SH-SY5Y (cell line): ENCODE data around the gene NMRK1.

Source experiments
- GATA2 ChIP-seq: IDR thresholded peaks from 2 replicates; pipeline ENCODE4 v1.6.1; 2011; ENCODE audit warnings: mild to moderate bottlenecking, low read depth, low read length
- GATA3 ChIP-seq: IDR thresholded peaks from 2 replicates; pipeline ENCODE4 v1.6.1; 2011; ENCODE audit warnings: low read depth, mild to moderate bottlenecking, low read length, moderate library complexity

Gene NMRK1

DNA sequence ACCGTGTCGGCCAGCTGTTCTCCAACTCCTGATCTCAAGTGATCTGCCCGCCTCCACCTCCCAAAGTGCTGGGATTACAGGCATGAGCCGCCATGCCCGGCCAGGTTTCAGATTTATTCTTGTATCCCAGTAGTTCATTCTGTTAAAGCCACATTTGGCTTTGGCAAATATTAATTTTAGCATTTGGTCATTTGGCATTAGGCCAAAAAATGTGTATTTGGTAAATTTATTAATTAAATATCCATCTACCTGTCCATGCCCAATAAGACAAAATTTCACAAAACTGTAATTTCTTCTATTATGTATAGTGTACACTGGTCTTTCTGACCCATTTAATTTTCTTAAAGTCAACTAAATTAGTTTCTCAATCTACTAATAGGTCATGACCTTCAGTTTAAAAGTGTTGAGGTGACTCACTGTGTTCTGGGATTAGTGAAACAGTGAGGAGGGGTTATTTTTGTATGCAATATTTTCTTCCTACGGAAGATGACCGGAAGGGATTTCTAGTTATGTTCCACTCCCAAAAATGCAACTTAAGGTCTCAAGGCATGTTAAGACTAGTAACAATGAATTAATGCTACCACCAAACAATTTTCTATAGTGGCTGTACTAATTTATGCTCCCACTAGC is 21.4 kb upstream of the NMRK1 start:
- TF ChIP-seq GATA3 (no peak), GATA2 (no peak)

DNA sequence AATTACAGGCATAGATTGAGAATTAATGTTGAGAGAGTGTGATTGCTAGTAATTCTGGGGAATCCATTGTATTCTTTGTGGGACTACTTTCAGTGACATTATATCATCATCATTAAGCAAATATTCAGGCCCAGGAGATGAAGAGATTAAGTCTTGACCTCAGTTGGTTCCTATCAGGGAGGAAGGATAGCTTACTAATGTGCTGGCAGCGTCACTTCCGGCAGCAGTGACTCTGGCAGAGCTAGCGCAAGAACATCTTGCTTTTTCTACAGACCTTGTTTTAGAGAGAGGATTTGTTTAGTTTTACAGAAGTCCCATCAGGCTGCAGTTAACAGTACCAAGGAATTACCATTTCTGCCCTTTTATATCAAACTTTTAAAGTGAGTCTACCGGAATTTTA is 20.6 kb upstream of the NMRK1 start:
- TF ChIP-seq GATA2 (no peak), GATA3 (no peak)

DNA sequence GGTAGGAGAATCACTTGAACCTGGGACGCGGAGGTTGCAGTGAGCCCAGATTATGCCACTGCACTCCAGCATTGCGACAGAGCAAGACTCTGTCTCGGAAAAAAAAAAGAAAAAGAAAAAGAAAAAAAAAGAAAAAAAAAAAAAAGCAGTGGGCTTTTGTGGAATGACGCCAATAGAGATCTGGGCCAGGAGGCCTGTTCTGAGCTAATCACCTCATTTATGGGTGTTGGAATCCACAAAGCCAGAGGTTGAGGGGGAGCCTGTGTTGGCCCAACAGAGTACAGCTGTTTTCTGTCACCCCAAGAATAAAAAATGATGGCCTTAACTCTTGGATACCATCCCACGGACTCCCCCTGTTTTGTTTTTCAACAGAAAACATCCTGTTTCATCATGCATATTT is 18.9 kb upstream of the NMRK1 start:
- TF ChIP-seq GATA2: no peak
- TF ChIP-seq GATA3: no peak

DNA sequence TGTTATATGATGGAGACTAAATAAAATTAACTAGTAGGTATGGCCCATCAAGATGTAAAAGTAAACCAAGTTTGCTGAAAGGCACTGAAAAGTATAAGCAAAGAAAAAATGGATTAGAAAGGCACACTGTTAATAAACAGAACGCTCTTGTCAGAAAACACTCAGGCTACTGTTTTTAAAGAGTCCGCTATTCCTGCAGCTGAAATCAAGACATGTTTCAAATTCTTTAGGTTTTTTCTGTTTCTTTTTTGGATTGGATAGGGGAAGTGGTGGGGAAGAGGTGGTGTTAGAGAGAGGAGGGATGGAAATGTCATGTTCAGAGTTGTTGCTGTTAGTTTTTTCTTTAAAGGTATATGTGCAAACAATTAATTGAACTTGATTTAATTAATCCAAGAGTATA is 17.9 kb upstream of the NMRK1 start:
- no peak for TF ChIP-seq GATA2
- no peak for TF ChIP-seq GATA3

DNA sequence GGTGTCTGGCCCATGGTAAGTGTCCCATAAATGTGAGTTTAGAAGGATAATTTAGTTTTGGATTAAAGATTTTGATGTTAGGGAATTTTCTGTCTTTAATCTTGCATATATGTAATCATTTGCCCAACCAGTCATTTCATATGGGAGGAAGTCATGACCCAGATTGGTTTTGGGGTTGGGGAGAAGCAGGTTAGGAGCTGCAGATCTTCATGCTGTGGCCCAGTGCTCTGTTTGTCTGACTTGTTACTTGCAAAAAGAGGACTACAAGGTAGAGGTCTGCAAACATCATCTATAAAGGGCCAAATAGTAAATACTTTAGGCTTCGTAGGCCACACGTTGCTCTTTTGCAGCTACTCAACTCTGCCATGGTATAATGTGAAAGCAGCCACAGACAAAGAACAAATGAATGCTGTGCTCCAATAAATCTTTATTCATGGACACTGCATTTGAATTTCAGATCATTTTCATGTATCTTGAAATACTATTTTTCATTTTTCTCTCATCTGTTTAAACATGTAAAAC is 17.1 kb upstream of the NMRK1 start:
- TF ChIP-seq GATA3: no peak

DNA sequence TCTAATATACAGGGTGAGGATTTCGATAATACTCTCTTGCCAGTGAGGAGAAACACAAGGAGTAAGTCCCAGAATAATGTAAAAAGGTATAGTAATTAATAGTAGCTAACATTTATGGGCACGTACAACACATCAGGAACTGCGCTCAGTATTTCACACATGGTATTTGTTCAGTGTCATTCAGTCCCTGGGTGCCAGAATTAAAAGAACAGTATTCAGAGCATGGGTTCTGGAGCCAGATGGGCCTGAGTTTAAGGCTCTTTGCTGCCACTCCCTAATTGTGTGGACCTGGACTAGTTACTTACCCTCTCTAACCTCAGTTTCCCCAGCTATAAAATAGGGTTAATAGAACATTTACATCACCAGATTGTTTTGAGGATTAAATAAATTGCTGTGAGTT is 16.7 kb upstream of the NMRK1 start:
- TF ChIP-seq GATA2 (no peak), GATA3 (no peak)

DNA sequence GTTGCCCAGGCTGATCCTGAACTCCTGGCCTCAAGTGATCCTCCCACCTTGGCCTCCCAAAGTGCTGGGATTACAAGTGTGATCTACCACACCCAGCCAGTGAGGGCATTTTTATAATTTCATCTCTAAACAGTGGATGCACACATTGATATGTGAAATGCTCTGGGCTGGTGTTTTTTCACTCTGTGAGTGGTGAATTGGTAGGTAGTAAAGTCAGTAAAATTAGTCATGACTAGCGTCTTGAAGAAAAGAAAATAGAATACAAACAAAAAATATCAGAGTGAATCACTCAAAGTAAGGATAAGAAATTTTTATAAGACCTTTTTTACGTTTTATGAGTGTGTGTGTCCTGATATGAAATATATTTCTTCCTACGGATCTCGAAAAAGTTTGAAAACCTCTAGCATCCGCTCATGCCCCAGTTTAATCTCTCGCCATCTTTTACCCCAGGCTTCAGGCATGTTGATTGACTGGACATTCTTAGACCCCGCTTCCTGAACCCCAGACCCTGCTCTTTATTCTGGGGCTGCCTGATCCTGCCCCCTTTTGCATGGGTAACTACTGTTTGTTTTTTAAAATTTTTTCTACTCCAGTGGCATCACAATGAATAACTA is 14.3 kb upstream of the NMRK1 start:
- TF ChIP-seq GATA2 (no peak), GATA3 (no peak)

DNA sequence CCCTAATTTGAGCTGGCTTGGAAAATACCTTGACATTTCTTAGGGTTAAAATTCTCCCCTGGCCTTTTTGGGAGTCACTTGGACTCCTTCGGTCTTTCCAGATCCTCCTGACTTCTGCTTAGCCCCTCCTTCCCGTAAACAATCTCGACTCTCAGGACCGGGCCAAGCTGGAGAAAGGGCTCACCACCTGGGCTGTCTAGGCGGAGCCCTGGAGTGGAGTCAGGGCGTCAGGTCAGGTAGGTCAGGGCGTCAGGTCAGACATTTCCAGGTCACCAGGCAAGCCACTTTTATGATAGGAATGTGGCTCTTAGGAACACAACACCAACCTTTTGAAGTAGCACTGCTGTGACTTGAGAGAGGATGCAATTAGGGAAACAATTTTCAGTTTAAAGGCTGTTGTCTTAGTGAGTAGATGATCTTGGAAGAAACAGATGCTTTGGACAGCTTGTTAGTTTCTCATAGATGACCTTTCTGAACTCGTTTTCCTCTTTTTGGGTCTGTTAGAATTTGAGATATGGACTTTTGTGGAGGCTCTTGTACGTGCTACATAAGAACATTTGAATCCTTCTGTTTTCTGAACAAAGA is 13.1 kb upstream of the NMRK1 start:
- TF ChIP-seq GATA2: no peak

DNA sequence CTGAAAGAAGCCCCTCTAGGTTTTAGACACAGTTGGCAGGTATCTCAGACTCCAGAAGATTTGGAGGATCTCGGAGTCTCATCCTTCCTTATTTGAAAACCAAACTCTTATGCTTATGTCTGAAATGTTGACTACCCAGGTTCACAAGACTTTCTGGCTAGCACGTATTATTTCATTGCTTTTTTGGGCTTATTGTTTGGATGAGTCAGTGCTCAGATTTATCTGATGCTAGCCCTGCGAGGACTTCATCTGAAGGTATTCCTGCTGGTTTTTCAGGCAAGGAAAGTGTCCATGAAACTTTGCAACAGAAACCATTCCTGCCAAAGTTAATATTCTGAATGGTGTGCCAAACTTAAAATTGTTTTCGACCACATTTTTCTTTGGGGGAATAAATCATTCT is 8.8 kb upstream of the NMRK1 start:
- TF ChIP-seq GATA3 (no peak), GATA2 (no peak)

DNA sequence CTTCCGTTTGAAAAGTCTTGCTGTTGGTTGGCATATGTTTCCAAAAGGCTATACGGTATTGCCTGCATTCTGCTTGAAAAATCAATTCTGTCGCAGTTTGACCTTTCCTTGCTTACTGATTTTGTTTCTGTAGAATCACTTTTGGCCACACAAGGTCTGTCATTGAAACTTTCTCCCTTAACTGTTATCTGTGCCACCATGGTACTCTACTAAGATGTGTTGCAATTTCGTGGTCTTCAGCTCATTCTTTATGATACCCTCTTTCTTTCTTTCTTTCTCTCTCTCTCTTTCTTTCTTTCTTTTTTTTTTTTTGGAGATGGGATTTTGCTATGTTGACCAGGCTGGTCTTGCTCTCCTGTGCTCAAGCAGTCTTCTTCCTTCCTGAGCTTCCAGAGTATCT is 4.8 kb upstream of the NMRK1 start:
- no peak for TF ChIP-seq GATA2
- no peak for TF ChIP-seq GATA3

DNA sequence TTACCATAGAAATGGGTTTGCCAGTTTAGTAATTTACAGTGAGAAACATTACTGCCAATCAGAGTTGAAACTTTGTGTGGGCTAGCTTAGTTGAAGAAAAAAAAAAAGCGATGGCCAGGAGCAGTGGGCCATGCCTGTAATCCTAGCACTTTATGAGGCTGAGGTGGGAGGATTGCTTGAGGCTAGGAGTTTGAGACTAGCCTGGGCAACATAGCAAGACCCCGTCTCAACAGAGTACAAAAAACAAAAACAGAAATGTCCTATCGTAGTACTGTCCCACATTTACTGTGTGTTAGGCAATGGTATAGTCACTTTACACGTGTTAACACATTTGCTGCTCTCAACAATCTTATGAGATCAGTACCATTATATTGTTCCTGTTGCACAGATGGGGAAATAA is 2.6 kb upstream of the NMRK1 start:
- TF ChIP-seq GATA2 (no peak), GATA3 (no peak)

DNA sequence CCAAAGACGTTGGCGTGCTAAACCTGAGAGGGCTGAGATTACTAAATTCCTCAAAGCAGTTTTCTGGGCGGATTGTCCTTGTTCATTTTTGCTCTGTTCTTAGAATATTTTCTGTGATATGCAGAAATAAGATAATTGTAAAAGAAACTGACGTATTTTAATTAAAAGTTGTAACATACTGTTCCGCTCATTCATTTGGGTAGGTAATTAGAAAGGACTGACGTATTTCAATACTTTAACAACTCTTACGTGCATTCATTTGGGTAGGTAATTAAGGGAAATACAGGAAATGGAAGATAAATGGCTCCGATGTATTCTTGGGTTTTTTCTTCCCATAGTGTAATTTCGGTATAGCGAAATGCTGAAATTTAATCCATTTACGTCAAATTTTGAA is 1.4 kb upstream of the NMRK1 start:
- TF ChIP-seq GATA2 (no peak), GATA3 (no peak)

DNA sequence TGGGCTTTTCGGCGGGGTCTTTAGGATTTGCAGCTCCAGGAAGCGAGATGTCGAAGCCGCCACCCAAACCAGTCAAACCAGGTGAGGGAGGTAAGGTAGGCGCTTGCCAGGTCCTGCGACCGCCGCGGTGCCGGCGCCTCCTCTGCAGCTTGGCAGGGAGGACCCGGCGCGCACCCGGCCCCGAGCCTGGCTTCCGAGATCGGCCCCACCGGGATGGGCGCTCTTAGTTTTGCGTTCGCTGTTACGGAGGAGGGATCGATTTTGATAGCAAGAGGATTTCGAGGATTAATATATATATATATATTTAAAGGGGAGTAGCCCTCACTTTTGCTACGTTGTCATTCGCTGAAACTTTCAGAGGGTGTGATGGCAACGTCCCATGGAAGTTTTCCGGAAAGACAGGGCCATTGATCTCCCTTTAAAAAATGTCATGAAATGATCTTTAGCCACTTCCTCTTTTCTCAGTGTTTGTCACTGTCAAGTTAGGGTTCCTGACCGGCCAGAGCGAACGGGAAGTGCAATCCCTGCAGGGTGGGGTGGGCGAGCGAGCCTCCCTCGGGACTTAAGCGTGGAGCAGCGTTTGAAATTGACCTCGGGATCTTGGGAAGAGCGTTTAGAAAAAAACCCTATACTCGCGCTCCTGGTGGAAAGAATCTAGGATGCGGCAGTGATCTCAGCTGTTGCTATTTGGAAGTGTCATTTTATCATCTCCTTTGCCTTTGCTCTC is 854 bp upstream of the NMRK1 start:
- TF ChIP-seq GATA3 (no peak), GATA2 (no peak)

DNA sequence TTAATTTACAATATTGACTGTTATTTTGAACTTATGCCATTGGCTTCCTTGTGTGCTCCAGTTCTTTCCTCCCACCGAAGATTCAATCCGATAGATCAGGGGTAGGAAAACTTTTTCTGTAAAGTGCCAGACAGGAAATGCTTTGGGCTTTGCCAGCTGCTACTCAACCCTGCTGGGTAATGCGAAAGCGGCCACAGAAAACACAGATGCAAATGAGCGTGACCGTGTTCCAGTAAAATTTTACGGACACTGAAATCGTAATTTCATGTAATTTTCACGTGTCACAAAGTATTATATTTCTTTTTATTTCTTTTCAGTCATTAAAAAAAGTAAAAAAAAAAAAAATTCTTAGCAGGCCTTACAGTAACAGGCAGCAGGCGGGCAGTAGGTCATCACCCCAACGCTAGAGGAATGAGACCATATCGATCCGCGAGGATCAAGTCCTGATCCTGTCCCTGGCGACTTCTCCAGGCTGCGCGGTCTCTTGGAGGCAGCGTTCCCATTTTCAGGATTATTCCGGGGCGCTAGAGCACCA is 599 bp downstream of the NMRK1 start:
- TF ChIP-seq GATA2 (no peak), GATA3 (no peak)
